ENCODE data around the gene HTRA3.

HTRA3 gene

DNA sequence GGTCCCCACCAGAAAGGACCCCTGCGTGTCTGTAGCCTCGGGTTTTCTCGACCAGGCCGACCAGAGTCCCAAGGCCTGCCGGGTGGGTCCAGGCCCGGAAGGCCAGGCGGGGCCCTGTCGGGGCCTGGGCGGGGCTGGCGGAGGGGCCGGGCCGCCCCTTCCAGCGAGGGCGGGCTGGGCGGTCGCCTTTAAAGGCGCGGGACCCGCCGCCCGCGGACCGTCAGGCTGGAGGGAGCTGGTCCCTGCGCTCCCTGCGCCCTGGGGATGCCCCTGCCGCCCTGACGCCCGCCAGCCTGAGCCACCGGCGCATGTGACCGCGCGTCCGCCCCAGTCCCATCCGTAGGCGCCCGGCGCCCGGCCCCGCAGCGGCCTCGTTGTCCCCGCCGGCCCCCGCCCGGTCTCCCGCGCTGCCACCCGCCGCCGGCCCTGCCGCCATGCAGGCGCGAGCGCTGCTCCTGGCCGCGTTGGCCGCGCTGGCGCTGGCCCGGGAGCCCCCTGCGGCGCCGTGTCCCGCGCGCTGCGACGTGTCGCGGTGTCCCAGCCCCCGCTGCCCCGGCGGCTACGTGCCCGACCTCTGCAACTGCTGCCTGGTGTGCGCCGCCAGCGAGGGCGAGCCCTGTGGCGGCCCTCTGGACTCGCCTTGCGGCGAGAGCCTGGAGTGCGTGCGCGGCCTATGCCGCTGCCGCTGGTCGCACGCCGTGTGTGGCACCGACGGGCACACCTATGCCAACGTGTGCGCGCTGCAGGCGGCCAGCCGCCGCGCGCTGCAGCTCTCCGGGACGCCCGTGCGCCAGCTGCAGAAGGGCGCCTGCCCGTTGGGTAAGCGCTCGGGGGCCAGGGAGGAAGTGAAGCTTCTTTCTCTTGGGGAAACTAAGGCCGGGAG is at the start of gene HTRA3:
HTRA3 (plus strand) TSS at position 220 of the 883 bp plus-strand sequence; CDS start at position 435, 215 bp downstream.
- no peak for DNase-seq

DNA sequence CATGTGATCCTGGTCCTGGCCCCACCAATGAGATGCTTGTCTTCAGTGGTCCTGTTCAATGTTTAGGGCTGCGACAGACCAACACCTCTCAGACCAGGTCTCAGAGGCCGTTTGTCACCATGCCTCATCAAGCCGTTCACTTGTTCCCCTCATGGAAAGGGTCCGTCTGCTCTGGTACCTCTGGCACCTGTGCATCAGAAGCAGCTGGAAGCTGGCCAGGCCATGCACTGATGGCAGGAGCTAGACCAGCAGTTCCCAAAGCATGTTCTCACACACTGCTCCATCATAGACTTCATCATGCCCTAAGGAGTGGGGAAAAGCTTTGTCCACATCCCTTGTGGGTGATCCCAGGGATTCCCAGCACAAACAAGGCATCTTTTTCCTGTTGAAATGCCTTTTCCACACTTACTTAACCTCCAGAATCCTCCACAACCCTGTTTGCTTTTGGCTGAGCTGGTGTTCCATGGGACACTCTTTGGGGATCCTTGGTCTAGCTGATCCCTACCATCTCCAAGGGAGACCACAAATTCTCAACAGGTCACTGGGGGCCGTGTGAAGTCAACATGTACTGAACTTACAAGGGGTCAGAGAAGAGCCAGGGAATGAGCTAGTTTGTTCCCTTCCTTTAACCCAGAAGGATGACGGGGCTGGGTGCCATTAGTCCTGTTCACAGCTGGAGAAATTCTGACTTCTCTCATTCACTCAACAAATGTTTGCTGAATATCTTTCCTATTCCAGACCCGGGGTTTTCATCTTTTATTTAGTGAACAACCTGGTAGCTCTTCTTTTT is 48.7 kb upstream of the HTRA3 start:
- no peak for DNase-seq

DNA sequence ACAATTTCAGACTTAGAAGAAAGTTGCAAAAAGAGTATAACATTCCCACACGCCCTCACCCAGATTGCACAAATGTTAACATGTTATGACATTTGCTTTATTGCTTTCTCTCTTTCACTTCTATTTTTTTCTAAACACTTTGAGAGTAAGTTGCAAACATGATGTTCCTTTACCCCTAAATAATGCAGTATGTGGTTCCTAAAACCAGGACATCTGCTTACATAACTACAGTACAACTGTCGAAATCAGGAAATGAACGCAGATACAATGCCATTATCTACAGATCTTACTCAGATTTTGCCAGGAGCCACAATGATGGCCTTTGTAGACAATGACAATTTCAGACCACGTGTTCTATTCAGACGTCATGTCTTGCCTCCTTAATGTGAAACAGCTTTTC is 48.1 kb upstream of the HTRA3 start:
- DNase-seq = no peak

DNA sequence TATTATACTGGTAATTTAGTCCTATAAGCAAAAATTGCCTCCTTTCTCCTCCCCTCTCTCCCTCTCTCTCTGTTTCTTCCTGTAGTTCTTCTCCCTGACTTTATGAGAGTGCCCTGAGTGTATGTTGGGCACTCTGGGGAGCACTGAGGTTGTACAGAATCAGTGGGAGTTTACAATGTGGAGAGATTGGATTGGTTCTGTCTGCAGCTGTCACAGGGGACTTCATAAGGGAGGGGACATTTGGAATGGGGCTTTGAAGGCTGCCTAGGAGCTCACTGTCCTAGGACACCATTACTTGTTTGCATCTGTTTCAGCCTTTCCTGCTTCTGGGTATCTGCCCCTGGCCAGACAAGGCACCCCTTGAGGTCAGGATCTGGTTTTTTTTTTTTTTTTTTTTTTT is 47.6 kb upstream of the HTRA3 start:
- DNase-seq = no peak

DNA sequence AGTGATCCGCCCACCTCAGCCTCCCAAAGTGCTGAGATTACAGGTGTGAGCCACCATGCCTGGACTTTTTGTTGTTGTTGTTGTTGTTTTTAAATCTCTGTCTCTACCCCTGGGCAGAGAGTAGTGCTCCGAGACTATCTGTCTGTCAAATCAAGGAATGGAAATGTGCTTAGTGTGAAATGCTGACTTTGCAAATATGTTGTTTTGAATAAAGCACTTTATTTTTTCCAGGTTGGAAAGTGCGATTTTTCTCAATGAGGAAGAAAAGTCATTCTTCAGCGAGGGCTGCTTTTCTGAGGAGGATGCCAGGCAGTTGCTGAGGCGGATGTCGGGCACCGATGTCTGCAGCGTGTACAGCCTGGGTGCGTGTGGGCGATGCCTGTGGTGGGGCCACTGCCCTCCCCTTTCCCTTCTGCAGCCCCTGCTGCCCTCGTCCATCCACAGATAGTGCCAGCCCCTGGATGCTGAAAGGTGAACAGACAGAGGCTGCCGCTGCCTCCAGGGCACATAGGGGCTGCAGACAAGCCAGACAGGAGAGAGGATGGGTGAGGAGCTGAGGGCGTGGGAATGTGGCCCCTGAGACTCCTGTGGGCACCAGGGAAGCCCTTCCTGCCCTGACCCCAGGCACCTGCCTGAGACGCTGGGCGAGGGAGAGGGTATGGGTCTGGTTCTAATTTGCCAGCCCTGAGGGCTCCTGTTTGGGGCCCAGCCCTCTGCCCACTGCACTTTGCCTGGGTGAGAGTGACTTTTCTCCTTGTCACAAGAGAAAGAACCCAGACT is 46.8 kb upstream of the HTRA3 start:
- no peak for DNase-seq

DNA sequence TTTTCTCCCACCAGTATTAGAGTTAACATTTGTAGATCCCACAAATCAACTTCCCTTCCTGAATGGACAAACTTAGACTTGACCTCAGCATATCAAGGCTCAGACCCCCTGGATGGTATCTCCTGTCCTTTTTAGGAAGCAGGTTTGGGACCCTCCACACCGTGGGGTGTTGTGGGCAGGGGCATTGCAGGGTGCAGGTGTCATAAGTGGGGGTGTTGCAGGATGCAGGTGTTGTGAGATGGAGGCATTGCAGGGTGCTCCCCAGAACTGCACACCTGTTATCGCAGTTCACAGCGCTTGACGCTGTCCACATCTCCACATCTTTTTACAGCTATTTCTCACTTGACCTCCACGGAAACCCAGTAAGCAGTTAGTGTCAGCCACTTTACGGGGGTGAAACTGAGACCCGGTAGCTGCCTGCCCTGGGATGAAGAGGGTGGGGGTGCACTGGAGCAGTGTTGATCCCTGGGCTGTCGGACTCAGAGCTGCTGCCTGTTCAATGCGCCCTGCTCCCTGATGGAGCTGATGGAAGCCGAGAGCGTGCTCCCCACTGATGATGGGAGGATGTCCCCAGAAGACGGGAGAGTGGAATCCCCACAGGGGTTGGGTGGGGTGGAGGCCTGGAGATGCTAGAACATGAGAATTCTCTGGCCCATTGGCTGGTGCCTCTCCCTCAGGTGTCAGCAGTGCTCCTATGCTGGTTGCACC is 45.1 kb upstream of the HTRA3 start:
- DNase-seq = no peak

DNA sequence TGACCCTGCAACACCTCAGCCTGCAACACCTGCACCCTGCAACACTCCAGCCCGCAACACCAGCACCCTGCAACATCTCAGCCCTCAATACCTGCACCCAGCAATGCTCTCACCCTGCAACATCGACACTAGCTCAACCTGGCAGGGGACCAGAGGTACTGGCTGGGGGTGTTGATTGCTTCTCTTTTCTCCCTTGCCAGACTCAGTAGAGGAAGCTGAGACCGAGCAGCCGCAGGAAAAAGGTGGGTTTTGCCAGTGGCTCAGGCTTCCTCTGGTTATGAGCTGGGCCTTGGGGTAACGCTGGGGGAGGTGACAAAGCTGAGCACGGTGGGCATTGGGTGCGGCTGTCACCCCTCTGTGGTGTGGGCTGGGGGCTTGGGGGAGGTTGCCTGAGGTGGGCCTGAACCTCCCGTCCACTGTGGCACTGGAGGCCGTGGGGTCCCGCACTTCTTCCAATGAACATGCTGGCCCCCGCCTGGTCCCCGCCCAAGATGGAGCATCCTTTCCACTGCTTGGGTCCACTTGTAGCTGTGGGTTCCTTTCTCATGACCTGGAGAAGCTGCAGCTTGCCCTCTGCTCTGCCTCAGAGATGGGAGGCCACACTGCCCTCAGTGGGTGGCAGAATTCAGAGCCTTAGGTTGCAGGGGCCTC is 44.5 kb upstream of the HTRA3 start:
- no peak for DNase-seq

DNA sequence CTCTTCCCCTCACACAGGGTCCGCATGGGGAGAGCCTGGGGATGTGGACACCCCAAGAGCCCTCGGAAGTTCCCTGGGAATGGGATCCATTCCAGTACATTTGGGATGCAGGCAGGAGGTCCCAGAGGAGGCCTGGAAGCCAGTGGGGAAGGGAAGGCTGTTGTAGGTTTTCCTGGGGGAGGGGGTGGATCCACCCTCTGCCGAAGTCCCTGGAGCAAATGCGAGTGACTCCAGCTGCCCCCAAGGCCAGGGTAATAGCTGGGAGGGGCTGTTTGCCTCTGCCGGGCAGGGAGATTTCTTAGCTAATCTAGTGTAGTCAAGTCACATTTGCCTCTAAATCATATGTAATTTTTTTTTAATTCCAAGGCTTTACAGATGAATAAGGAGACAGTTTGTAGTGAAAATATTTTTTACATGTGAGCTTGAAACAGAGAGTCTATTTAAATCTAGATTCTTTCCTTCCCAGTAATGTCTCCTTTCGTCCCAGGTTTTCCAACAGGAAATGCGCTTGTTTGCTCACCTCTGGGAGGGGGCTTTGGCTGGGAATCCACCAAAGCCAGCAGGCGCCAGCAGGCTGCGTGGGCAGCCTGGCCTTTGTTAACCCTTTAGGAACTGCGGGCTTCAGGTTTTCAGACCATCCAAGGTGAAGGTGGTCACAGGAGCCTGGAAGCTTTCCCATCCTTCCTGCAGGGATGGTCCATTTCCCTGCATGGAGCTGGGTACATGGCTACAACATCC is 43.7 kb upstream of the HTRA3 start:
- peak; percentile 74 for DNase-seq

DNA sequence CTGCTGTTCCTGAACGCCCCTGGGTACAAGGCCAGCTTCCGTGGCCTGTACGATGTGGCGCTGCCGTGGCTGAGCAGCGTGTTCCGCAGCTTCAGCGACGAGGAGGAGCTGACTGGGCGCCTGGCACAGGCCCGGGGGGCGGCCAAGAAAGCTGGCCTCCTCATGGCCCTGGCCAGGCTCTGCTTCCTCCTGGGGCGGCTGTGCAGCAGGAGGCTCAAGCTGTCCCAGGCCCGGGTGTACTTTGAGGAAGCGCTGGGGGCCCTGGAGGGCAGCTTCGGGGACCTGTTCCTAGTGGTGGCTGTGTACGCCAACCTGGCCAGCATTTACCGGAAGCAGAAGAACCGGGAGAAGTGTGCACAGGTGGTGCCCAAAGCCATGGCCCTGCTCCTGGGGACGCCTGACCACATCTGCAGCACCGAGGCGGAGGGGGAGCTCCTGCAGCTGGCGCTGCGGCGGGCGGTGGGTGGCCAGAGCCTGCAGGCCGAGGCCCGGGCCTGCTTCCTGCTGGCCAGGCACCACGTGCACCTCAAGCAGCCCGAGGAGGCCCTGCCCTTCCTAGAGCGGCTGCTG is 42.3 kb upstream of the HTRA3 start:
- no peak for DNase-seq

DNA sequence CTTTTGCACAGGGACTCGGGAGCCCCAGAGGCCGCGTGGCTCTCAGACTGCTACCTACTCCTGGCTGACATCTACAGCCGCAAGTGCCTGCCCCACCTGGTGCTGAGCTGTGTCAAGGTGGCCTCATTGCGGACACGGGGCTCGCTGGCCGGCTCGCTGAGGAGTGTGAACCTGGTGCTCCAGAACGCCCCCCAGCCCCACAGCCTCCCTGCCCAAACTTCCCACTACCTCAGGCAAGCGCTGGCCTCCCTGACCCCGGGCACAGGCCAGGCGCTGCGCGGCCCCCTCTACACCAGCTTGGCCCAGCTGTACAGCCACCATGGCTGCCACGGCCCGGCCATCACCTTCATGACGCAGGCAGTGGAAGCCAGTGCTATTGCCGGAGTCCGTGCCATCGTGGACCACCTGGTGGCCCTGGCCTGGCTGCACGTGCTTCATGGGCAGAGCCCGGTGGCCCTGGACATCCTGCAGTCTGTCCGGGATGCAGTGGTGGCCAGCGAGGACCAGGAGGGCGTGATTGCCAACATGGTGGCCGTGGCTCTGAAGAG is 41.7 kb upstream of the HTRA3 start:
- no peak for DNase-seq

DNA sequence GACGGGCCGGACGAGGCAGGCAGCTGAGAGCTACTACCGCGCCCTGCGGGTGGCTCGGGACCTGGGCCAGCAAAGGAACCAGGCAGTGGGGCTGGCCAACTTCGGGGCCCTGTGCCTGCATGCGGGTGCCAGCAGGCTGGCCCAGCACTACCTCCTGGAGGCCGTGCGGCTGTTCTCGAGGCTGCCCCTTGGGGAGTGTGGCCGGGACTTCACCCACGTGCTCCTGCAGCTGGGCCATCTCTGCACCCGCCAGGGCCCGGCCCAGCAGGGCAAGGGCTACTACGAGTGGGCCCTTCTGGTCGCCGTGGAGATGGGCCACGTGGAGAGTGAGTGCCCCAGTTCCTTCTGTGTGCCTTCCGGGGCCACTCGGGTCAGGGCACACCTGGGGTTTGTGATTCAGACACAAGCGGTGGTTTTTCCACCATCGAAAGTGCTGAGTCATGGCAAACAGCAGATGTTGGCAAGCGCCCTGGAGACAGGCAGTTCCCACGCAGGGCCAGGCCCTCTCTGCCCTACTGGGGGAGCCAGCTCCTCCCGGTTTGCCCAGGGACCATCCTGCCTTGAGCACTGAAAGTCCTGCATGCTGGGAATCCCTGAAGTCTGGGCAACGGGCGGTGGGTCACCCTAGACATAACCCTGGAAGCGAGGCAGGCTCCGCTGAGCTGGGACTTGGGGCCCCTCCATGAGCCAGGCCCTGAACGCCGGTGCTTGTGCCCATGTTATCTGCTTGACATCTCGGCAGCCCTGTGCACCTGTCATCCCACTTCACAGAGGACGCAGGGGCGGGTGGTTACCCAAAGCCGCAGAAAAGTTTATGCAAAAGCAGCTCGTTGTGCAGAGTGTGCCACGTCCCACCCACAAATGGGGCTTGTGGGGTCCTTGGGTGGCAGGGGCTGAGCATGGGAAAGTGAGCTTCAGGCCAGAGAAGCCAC is 41.0 kb upstream of the HTRA3 start:
- DNase-seq = peak; percentile 56

DNA sequence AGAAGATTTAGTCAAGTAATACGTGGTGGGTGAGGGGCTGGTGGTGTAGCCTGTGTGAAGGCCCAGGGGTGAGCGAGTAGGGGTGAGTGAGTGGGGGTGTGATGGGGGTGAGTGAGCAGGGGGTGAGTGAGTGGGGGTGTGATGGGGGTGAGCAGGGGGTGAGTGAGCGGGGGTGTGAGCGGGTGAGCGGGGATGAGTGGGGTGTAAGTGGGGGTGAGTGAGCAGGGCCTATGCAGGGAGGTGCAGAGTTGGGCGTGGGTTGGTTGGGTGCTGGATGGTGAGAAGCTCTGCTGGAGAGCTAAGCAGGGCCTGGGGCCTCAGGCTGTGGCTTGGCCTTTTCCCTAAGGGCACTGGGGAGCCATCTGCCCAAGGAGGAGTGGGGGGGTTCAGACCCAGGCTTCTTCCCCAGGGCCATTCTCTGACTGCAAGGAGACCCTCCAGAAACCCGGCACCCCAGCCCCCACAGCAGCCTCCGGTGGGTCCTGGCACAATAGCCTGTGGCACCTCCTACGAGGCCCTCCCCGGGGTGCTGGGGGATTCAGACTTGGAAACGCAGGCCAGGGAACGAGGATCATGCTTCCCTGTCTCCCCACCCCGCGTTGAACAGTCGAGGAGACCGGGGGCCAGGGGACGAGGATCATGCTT is 40.1 kb upstream of the HTRA3 start:
- no peak for DNase-seq

DNA sequence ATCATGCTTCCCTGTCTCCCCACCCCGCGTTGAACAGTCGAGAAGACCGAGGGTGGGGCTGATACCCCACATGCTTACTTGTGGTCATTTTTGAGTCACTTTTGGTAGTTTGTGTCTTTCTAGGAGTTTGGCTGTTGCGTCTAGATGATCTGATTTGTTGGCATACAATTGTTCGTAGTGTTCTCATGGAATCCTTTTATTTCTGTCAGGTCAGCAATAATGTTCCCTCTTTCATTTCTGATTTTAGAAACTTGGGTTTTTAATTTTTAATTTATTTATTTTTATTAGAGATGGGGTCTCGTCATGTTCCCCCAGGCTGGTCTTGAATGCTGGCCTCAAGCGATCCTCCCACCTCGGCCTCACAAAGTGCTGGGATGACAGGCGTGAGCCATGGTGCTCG is 39.5 kb upstream of the HTRA3 start:
- DNase-seq = no peak

DNA sequence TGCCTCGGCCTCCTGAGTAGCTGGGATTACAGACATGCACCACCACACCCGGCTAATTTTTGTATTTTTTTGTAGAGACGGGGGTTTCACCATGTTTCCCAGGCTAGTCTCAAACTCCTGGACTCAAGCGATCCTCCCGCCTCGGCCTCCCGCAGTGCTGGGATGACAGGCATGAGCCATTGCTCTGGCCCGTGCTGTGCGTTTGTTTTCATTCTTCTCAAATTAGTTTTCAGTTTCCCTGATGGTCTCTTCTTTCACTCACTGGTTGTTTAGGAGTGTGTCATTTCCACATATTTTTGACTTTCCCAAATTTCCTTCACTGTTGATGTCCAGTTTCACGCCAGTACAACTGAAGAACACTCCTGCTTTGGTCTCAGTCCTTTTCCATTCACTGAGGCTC is 38.7 kb upstream of the HTRA3 start:
- no peak for DNase-seq

DNA sequence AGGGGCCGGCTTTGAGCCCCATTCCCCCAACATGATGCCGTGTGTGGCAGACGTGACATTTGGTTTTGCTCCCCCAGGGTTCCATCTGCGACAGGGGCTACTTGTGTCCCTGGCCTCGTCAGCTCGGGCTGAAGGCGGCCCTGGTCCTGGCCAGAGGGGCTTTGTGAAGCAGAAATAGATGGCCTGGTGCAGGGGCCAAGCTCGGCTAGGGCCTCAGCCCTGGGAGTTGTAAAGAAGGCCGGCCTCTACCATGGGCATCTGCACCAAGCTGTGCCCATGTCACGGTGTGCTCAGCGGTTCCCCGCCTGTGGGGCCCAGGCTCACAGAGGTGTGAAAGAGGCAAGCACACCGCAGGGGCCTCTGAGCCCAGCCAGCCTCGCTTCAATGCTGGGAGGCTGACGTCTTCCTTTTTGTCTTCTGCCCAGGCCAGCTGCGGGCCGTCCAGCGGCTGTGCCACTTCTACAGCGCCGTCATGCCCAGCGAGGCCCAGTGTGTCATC is 38.0 kb upstream of the HTRA3 start:
- DNase-seq = no peak

DNA sequence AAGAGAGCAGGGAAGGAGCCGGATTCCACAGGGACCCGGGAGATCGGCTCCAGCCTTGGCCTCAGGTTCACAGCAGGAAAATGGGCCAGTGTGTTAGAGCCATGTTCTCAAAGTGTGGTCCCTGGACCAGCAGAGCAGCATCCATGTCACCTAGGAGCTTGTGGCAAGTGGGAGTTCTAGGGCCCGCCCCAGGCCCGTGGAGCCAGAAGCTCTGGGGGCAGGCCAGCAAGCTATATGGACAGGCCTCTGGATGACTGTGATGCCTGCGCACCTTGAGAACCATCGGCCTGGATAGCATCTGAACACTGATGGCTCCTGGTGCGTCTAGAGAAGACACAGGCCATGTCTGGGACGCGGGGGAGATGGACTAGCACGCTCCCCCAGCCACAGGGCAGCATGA is 36.8 kb upstream of the HTRA3 start:
- no peak for DNase-seq

DNA sequence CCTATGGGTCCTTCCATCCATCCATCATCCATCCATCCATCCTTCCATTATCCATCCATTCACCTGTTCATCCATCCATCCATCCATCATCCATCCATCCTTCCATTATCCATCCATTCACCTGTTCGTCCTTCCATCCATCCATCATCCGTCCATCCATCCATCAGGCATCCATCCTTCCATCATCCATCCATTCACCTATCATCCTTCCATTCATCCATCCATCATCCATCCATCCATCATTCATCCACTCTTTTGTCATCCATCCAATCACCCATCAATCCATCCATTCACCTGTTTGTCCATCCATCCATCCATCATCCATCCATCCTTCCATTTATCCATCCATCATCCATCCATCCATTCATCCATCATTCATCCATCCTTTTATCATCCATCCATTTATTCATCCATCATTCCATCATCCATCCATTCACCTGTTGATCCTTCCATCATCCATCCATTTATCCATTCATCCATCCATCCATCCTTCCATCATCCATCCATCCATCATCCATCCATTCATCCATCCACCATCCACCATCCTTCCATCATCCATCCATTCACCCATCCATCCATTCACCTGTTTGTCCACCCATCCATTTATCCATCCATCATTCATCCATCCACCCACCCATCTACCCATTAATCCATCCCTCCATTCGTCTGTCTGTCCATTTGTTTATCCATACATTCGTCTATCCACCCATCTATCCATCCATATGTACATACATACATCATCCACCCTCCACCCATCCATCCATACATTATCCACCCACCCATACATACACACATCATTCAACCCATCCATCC is 35.7 kb upstream of the HTRA3 start:
- no peak for DNase-seq

DNA sequence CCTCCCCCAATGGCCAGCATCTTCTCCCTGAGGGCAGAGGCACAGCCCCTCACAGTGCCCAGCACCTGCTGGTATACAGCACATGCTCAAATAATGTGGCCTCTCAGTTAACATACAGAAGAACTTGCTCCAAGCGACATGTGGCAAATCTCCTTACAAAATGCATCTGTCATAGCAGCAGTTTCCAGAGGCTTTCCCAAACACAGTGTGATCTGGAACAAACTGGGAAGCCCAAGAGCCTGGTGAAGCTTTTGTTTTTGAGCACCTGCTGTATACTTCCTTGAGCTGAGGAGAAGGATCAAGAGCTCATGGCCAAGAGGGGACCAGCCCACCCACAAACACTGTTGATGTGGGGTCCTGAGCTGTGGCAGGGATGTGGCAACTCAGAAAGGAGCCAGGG is 34.8 kb upstream of the HTRA3 start:
- DNase-seq = no peak

Data from NCI-H2029 treated with DMSO at 0.1 percent for 48 hours (cell line).